HG03520 (cell line): ENCODE data around the gene CENPE.

Source experiments
- ATAC-seq: cut with Tn5 transposase; IDR thresholded peaks from one replicate; pipeline ENCODE4 v1.9.1; 2021; ENCODE audit warnings: mild to moderate bottlenecking, moderate library complexity; ENCODE audit not compliant: unreplicated experiment

The CENPE gene

GRCh38 chr4:103079621-103080020 is 118.5 kb downstream of the CENPE start:
- no peak for ATAC-seq

GRCh38 chr4:103076747-103077347 is 121.3 kb downstream of the CENPE start, which contains the start of gene SLC9B2:
TSS of gene SLC9B2 (minus strand) at chr4:103076761. CDS start at chr4:103067550, 9,211 bp downstream.
- ATAC-seq = peak; percentile 33

DNA sequence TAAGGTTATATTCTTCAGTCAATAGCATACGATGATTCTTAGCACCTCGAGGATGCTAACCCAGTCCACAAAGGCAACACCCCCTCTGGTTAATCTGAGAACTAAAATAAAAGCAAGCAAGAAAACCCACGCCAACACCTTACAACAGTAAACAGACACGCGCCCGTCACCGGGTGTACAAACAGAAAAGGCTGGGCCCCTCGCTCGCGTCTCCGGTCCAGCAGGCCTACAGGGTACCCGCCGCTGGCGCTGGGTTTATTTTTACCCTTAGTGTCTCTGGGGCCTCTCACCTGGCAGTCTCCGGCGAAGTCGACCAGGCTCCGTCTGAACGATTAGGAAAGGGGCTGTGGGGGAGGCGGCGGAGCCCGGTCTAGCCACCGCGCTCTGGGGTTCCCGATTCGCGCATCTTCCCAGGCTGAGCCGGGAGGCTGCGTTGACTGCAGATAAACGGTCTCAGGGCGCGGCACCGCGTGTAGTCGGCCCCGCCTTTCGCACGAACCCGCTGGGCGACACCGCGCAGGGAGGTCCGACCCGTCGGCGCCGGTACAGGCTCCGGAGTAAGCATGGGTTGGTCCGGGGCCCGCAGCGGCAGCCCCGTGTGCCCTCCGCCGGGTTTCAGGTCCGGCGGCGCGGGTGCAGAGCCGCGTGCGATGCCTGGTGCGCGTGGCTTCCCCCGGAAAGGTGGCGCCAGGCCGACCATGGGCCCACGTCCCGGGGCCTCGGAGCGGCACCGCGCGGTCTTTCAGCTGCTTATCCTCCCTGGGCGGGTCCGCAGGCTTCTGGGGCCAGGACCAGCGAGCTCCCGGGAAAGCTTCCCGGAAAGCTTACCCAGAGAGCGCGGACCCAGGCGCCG is 122.0 kb downstream of the CENPE start:
- peak; percentile 53 for ATAC-seq

- no peak for ATAC-seq
Observed at GRCh38 chr4:103075435-103075893, 122.7 kb downstream of the CENPE start.

DNA sequence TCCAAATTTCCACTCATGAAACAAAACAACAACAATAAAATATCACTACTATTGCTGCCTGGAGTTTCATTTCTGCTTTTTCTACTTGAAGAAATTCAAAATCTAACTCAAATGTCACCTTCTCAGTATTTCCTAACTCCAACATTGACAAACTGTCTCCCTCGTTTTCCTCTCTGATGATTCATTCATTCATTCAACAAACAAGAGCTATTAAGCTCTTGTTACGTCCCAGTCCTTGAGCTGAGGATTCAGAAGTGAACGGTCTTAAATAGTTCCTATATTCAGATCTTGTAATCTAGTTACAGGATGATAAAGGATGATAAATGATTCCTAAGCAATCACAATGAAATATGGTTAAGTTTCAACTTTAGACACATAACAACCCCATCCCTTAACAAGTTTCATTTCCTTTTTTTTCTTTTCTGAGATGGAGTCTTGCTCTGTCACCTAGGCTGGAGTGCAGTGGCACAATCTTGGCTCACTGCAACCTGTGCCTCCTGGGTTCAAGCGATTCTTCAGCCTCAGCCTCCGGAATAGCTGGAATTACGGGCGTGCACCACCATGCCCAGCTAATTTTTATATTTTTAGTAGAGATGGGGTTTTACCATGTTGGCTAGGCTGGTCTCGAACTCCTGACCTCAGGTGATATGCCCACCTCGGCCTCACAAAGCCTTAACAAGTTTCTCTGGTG is 123.3 kb downstream of the CENPE start:
- ATAC-seq = peak; percentile 32

DNA sequence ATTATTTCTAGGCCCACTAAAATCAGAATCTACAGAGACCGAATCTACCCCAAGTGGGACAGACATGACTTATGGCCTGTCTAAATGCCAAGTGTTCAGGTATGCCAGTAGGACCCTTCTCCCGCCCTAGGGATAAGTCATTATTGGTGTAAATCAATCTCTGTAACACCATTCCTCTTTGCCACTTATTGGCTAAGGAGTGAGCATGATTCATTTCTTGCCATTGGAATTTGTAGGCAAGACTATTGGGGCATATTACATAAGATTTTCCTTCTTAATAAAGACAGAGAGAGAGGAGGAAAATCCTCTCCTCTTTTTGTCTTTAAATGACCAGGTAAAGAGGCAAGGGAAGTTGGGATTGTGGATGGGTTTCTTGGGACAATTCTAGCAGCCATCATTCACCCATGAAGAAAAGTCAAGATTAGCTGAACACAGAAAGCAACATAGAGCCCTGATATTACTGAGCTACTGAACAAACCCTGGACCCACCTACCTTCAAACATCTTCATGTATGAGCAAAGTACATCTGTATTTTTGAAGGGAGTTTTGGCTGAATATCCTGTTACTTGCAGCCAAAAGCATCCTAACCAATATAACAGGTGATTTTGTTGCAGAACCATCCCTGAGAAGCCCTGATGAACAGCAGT is 124.2 kb downstream of the CENPE start:
- ATAC-seq = no peak

DNA sequence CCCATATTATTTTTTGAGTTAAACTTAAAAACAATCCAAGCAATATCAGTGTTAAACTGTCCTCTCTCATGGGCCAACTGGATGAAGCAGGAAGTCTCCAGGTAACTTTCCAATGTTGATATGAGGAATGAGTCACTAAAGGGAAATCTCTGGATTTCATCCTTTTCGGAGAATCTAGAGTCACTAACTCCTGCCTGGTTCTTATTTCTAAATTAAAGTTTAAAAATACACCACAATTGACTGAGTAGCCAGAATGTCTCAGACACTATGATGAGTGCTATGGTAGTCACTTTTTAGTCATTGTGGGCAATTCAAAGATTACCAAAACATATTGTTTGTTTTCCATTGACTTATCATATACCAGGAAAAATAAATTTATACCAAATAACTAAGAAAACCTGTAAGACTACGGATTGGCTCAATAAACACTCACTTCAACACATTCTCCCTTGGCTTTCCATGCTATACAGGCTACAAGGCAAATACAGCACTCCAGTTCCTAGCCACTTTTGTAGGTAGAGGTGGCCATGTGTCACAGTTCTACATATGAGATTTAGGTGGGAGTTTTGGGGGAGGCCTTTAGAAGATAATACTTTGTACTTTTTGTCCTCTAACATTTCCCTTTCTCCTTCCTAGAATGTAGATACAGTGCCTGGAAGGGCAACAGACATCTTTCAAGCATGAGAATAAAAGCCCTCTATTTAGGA is 130.1 kb downstream of the CENPE start:
- ATAC-seq = no peak

DNA sequence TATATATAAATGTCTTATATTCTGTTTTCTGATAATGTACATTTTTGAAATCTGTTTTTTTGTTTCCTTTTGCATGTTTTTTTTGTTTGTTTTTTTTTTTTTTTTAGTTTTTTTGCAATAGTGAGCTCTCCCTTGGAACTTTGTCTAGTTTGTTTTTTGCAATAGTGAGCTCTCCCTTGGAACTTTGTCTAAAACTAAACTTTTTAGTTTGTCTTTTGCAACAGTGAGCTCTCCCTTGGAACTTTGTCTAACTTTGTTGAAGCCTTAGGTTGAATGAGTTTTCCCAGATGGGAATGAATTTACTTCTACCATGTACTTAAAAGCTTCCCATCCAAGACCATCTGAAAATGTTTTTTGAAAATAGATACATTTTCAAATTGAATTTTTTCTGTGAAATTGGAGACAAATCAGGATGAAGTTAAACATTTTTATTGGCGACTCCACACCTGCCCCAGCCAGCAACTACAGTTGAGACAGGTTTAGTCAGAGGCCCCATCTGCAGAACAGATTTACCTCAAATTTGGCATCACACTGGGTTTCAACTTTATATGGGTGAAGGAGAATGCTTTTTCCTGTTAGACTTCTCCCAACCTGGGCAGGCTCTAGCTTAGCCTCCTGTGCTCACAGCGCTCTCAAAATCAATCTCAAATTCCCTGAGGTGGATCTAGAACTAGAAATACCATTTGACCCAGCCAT is 137.5 kb downstream of the CENPE start:
- no peak for ATAC-seq
